Measurements from ENCODE around the gene DHRS4. TPM values are rescaled to one million over a fixed set of nuclear protein-coding genes. Genes with fewer than 3 reads are reported as not detected.
"Not testable (repeated sequence)": the region's sequence is repeated elsewhere in the genome, so short reads cannot be mapped to it uniquely, and the experiment has no call there.

Gene DHRS4
- total RNA-seq, 2 experiments from 2014 or later, result 6.6 to 6.7 TPM

DNA sequence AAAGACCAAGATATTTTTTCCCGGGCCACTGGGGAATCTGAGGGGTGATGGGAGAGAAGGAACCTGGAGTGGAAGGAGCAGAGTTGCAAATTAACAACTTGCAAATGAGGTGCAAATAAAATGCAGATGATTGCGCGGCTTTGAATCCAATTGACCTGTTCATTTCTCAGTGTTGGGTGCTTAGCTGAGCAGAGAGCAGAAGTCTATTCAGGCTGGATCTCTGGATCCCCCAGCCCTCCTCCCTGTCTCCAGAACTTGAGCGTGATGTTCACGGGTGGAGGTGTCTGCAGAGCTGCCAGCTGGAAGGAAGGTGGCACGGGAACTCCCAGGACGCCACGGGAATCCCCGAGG lies 15.5 kb downstream of the DHRS4 start:
- H3K27me3 ChIP-seq (ENCODE audit: control insufficient read depth in 1 of 2, insufficient read depth in 2 of 2, low read length in 2 of 2); ATAC-seq (ENCODE audit: poor library complexity); intact Hi-C loops (cut with DNase I, micrococcal nuclease); POLR2A ChIA-PET; H3K9me3 Mint-ChIP-seq; H3K4me1 ChIP-seq (ENCODE audit: insufficient read depth, low read length); H3K4me3 Mint-ChIP-seq; H3K9me3 ChIP-seq (ENCODE audit: control insufficient read depth in 1 of 2, insufficient read depth in 1 of 2, low read length in 2 of 2); H3K36me3 Mint-ChIP-seq (ENCODE audit: low read depth); H3K27ac ChIP-seq (ENCODE audit: low read depth in 1 of 2, low read length in 2 of 2); H3K4me1 Mint-ChIP-seq (ENCODE audit: low read depth); H3K27ac Mint-ChIP-seq; H3K27me3 Mint-ChIP-seq; DNase-seq; H3K4me3 ChIP-seq (ENCODE audit: low read length); CTCF ChIA-PET; H3K36me3 ChIP-seq (ENCODE audit: insufficient read depth, low read length): not testable (repeated sequence)

DNA sequence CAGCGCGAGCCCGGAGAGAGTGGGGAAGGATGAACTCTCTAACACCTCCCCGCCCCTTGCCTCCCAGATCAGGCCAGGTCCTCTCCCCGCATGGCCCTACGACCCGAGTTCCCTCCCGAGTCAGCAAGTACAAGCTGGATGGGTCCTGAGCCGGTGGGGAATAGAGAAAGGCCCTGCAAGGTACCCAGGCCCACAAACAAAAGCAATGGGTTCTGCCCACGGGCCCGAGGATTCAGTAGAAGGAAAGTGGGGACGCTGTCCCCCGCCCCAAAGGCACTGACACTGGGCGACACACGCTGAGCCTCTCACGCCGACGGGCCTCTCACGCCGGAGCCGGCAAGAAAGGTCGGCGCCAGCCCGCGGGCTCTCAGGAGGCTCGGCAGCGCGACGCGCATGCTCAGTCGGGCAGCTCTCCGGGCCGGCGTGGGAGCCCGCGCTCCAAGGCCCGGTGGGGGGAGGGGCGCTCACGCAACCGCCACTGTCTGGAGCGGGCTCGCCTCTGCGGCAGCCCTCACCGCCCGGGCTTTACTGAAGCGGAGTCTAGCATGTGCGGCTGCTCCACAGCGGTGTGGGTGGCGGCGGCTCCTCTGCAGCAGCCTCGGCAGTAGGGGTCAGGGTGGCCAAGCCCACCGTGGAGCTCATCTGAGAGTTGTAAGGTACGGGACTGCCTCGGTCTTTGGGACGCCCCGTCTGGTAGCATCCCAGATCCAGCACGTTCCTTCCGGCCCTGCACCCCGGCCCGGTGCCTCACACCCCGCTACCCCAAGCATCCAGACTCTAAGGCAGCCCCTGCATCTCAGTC lies 16.1 kb downstream of the DHRS4 start:
- H3K36me3 ChIP-seq (ENCODE audit: insufficient read depth, low read length); H3K27me3 ChIP-seq (ENCODE audit: control insufficient read depth in 1 of 2, insufficient read depth in 2 of 2, low read length in 2 of 2); H3K27ac Mint-ChIP-seq; H3K9me3 ChIP-seq (ENCODE audit: control insufficient read depth in 1 of 2, insufficient read depth in 1 of 2, low read length in 2 of 2); H3K4me1 Mint-ChIP-seq (ENCODE audit: low read depth); H3K4me1 ChIP-seq (ENCODE audit: insufficient read depth, low read length); H3K9me3 Mint-ChIP-seq; H3K36me3 Mint-ChIP-seq (ENCODE audit: low read depth); H3K27ac ChIP-seq (ENCODE audit: low read depth in 1 of 2, low read length in 2 of 2); H3K4me3 Mint-ChIP-seq; CTCF ChIA-PET; POLR2A ChIA-PET; H3K27me3 Mint-ChIP-seq: not testable (repeated sequence)
- intact Hi-C loops (cut with DNase I, micrococcal nuclease), result loop anchor here (10.0 kb wide), 2 partner anchors 125 to 325 kb away; partner anchors contain the start of genes DHRS1 (in 1 of the 2), NOP9 (in 1 of the 2) and PCK2 (in 1 of the 2)
- H3K4me3 ChIP-seq (ENCODE audit: low read length), result peak overlapping the region; percentile 35
- DNase-seq, result peak in 13 of 14 experiments; percentile 33 to 67 (median 55)
- ATAC-seq (ENCODE audit: poor library complexity), result peak; percentile 80

DNA sequence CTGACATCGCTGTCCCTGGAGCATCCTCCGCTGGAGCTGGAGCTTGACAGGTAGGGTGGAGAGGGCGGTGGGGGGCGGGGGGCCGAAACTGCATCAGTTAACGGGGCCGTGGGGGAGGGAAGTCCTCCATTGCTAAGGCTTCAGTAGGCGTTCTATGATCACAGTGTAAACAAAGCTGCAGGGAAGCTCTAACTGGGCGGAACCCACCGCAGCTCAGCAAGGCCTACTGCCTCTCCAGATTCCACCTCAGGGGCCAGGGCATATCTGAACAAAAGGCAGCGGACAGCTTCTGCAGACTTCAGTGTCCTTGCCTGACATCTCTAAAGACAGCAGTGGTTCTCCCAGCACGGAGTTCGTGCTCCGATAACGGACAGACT lies 16.7 kb downstream of the DHRS4 start:
- DNase-seq; H3K4me1 Mint-ChIP-seq (ENCODE audit: low read depth); H3K27me3 Mint-ChIP-seq; H3K36me3 Mint-ChIP-seq (ENCODE audit: low read depth); H3K36me3 ChIP-seq (ENCODE audit: insufficient read depth, low read length); H3K27ac Mint-ChIP-seq; H3K27me3 ChIP-seq (ENCODE audit: control insufficient read depth in 1 of 2, insufficient read depth in 2 of 2, low read length in 2 of 2); CTCF ChIA-PET; H3K4me3 Mint-ChIP-seq; H3K9me3 ChIP-seq (ENCODE audit: control insufficient read depth in 1 of 2, insufficient read depth in 1 of 2, low read length in 2 of 2); H3K9me3 Mint-ChIP-seq; H3K27ac ChIP-seq (ENCODE audit: low read depth in 1 of 2, low read length in 2 of 2); H3K4me1 ChIP-seq (ENCODE audit: insufficient read depth, low read length); POLR2A ChIA-PET: not testable (repeated sequence)
- ATAC-seq (ENCODE audit: poor library complexity), result peak; percentile 71
- intact Hi-C loops (cut with DNase I, micrococcal nuclease), result loop anchor here (10.0 kb wide), 2 partner anchors 125 to 325 kb away; partner anchors contain the start of genes DHRS1 (in 1 of the 2), NOP9 (in 1 of the 2) and PCK2 (in 1 of the 2)
- H3K4me3 ChIP-seq (ENCODE audit: low read length), result peak overlapping the region; percentile 35

DNA sequence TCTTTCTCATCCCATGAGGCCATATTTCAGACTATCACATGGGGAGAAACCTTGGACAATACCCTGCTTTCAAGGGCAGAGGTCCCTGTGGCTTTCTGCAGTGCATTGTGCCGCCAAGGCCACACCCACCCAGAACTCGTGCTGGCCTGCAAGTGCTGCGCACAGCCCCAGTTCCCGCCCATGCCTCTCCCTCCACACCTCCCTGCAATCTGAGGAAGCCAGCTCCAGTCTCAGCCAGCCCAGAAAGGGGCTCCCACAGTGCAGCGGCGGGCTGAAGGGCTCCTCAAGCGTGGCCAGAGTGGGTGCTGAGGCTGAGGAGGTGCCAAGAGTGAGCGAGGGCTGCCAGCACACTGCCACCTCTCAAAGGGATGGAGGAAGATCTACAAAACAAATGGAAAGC lies 19.6 kb downstream of the DHRS4 start:
- H3K36me3 Mint-ChIP-seq (ENCODE audit: low read depth); H3K27ac ChIP-seq (ENCODE audit: low read depth in 1 of 2, low read length in 2 of 2); H3K27ac Mint-ChIP-seq; H3K4me1 ChIP-seq (ENCODE audit: insufficient read depth, low read length); H3K4me1 Mint-ChIP-seq (ENCODE audit: low read depth); H3K27me3 Mint-ChIP-seq; H3K9me3 Mint-ChIP-seq; H3K27me3 ChIP-seq (ENCODE audit: control insufficient read depth in 1 of 2, insufficient read depth in 2 of 2, low read length in 2 of 2); ATAC-seq (ENCODE audit: poor library complexity); DNase-seq; H3K4me3 ChIP-seq (ENCODE audit: low read length); H3K4me3 Mint-ChIP-seq; H3K9me3 ChIP-seq (ENCODE audit: control insufficient read depth in 1 of 2, insufficient read depth in 1 of 2, low read length in 2 of 2); CTCF ChIA-PET; H3K36me3 ChIP-seq (ENCODE audit: insufficient read depth, low read length): not testable (repeated sequence)
- intact Hi-C loops (cut with DNase I, micrococcal nuclease), result loop anchor here (10.0 kb wide), 2 partner anchors 122 to 322 kb away; partner anchors contain the start of genes DHRS1 (in 1 of the 2), NOP9 (in 1 of the 2) and PCK2 (in 1 of the 2)
- POLR2A ChIA-PET, result interaction anchor here (1.3 kb wide), 1 partner anchor 44 kb away, joined by 5 read pairs; no protein-coding TSS in a partner anchor

DNA sequence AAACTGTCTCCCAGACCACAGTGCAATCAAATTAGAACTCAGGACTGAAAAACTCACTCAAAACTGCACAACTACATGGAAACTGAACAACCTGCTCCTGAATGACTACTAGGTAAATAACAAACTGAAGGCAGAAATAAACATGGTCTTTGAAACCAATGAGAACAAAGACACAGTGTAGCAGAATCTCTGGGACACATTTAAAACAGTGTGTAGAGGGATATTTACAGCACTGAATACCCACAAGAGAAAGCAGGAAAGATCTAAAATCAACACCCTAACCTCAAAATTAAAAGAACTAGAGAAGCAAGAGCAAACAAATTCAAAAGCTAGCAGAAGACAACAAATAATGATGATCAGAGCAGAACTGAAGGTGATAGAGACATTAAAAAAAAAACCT lies 20.5 kb downstream of the DHRS4 start:
- H3K4me3 ChIP-seq (ENCODE audit: low read length); H3K4me1 ChIP-seq (ENCODE audit: insufficient read depth, low read length); H3K9me3 ChIP-seq (ENCODE audit: control insufficient read depth in 1 of 2, insufficient read depth in 1 of 2, low read length in 2 of 2); H3K36me3 Mint-ChIP-seq (ENCODE audit: low read depth); H3K27ac ChIP-seq (ENCODE audit: low read depth in 1 of 2, low read length in 2 of 2); ATAC-seq (ENCODE audit: poor library complexity); H3K4me3 Mint-ChIP-seq; H3K4me1 Mint-ChIP-seq (ENCODE audit: low read depth); H3K27me3 ChIP-seq (ENCODE audit: control insufficient read depth in 1 of 2, insufficient read depth in 2 of 2, low read length in 2 of 2); H3K27me3 Mint-ChIP-seq; H3K27ac Mint-ChIP-seq; H3K36me3 ChIP-seq (ENCODE audit: insufficient read depth, low read length); H3K9me3 Mint-ChIP-seq; DNase-seq: not testable (repeated sequence)
- POLR2A ChIA-PET, result interaction anchor here (1.3 kb wide), 1 partner anchor 43 kb away, joined by 5 read pairs; no protein-coding TSS in a partner anchor
- CTCF ChIA-PET, result interaction anchor here (1.3 to 1.5 kb wide), 2 partner anchors 117 to 135 kb away, joined by 3 to 4 read pairs; no protein-coding TSS in a partner anchor
- intact Hi-C loops (cut with DNase I, micrococcal nuclease), result loop anchor here (1.0 to 10.0 kb wide), 3 partner anchors 40 to 321 kb away; partner anchors contain the start of genes DHRS1 (in 1 of the 2), NOP9 (in 1 of the 2) and PCK2 (in 1 of the 2)

DNA sequence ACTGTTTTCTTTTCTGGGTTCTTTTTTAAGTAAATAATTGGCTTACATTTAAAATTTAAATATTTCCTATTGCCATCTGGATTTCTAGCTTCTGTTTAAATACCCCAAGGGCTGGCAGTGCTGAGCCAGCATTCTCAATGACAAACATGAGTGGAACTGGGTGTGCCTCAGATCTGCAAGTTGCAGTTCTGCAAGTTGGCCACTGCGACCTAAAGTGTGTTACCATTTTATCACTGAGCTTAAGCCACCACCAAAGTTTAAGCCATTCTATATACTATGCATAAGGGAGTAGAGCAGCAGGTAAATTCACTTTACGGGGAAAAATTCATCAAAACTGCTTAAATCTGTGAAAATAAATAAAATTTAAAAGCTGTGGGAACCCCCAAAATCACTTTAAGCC lies 23.6 kb downstream of the DHRS4 start:
- POLR2A ChIA-PET, result not testable (repeated sequence)

More for the DNA sequence above, 23.6 kb downstream of the DHRS4 start:
- CTCF ChIA-PET; H3K36me3 Mint-ChIP-seq (ENCODE audit: low read depth); H3K27ac ChIP-seq (ENCODE audit: low read depth in 1 of 2, low read length in 2 of 2); H3K9me3 Mint-ChIP-seq; H3K36me3 ChIP-seq (ENCODE audit: insufficient read depth, low read length); H3K27me3 Mint-ChIP-seq; H3K4me1 Mint-ChIP-seq (ENCODE audit: low read depth); H3K27ac Mint-ChIP-seq; H3K4me1 ChIP-seq (ENCODE audit: insufficient read depth, low read length); H3K4me3 Mint-ChIP-seq; H3K9me3 ChIP-seq (ENCODE audit: control insufficient read depth in 1 of 2, insufficient read depth in 1 of 2, low read length in 2 of 2); H3K4me3 ChIP-seq (ENCODE audit: low read length); H3K27me3 ChIP-seq (ENCODE audit: control insufficient read depth in 1 of 2, insufficient read depth in 2 of 2, low read length in 2 of 2): not testable (repeated sequence)
- intact Hi-C loops (cut with DNase I, micrococcal nuclease), result loop anchor here (10.0 kb wide), 2 partner anchors 118 to 318 kb away; partner anchors contain the start of genes DHRS1 (in 1 of the 2), NOP9 (in 1 of the 2) and PCK2 (in 1 of the 2)
- DNase-seq, result peak in 1 of 14 experiments; percentile 20
- peak; percentile 86 for ATAC-seq (ENCODE audit: poor library complexity)

All from CD4-positive, alpha-beta T cell (primary cell).